OCI-LY7 (cell line): ENCODE results near the gene SNTN. TPM values are rescaled to one million over a fixed set of nuclear protein-coding genes. Genes with fewer than 3 reads are reported as not detected.

Source experiments
- BruUV-seq: library from RNA; stranded (reverse); fragments of 400-500 nt; replicated peaks from 2 replicates; lab custom pipeline; 2021; lab: Mats Ljungman, UMichigan
- CTCF ChIA-PET: fragments of 300-600 bp; sonication (Branson Sonifier 250); formaldehyde crosslinking; loops from one replicate; lab custom pipeline; 2022; ENCODE audit warnings: antibody characterized with exemption; ENCODE audit not compliant: unreplicated experiment; lab: Charles Lee
- POLR2A ChIA-PET: fragments of 300-600 bp; sonication (Branson Sonifier 250); formaldehyde crosslinking; loops from one replicate; lab custom pipeline; 2022; ENCODE audit warnings: antibody characterized with exemption; lab: Charles Lee
- DNase-seq: peaks from one replicate; pipeline ENCODE4 v3.0.0-alpha.2; 2015; ENCODE audit warnings: low spot score
- H2AFZ ChIP-seq: fragments of 200-600 bp; sonication (generic), shearing (Covaris generic); 2 replicates; pipeline ENCODE4 v1.6.1; 2014; ENCODE audit warnings: mild to moderate bottlenecking, antibody characterized with exemption, low read length, moderate library complexity
- H3K27ac ChIP-seq: fragments of 200-600 bp; sonication (generic); 2 replicates; pipeline ENCODE4 v1.5.1; 2014; ENCODE audit warnings: mixed run types, low read depth, mild to moderate bottlenecking, moderate library complexity, low read length, inconsistent platforms; ENCODE audit not compliant: poor library complexity, severe bottlenecking
- H3K36me3 ChIP-seq: fragments of 200-600 bp; sonication (generic); 2 replicates; pipeline ENCODE4 v1.6.1; 2014; ENCODE audit warnings: mild to moderate bottlenecking, antibody characterized with exemption, low read length, moderate library complexity, mixed read lengths; ENCODE audit not compliant: insufficient read depth
- H3K4me1 ChIP-seq: fragments of 200-600 bp; sonication (generic); 2 replicates; pipeline ENCODE4 v1.5.1; 2014; ENCODE audit warnings: mild to moderate bottlenecking, low read length; ENCODE audit not compliant: insufficient read depth, poor library complexity, severe bottlenecking
- H3K4me2 ChIP-seq: fragments of 200-600 bp; sonication (generic); 2 replicates; pipeline ENCODE4 v1.6.1; 2014; ENCODE audit warnings: mild to moderate bottlenecking, low read length
- H3K4me3 ChIP-seq: fragments of 200-600 bp; sonication (generic); 2 replicates; pipeline ENCODE4 v1.5.1; 2014; ENCODE audit warnings: mild to moderate bottlenecking, low read depth, low read length; ENCODE audit not compliant: poor library complexity, severe bottlenecking
- H3K79me2 ChIP-seq: fragments of 200-600 bp; sonication (generic); 2 replicates; pipeline ENCODE4 v1.6.1; 2016; ENCODE audit warnings: low read depth, mild to moderate bottlenecking, low read length, moderate library complexity, mixed read lengths; ENCODE audit not compliant: insufficient read depth
- H3K9me2 ChIP-seq: fragments of 200-600 bp; sonication (generic); 2 replicates; pipeline ENCODE4 v1.6.1; 2016; ENCODE audit warnings: mild to moderate bottlenecking, low read length, mixed read lengths; ENCODE audit not compliant: insufficient read depth
- H3K9me3 ChIP-seq: fragments of 200-600 bp; sonication (generic); 2 replicates; pipeline ENCODE4 v1.6.1; 2014; ENCODE audit warnings: mild to moderate bottlenecking, mixed run types, low read length, mixed read lengths
- H4K20me1 ChIP-seq: fragments of 200-600 bp; sonication (generic); 2 replicates; pipeline ENCODE4 v1.6.1; 2014; ENCODE audit warnings: mild to moderate bottlenecking, antibody characterized with exemption, low read length, moderate library complexity, mixed read lengths; ENCODE audit not compliant: insufficient read depth
- CTCF ChIP-seq: fragments of 200-600 bp; sonication (generic); conservative IDR thresholded peaks from 2 replicates; pipeline ENCODE4 v1.5.1; 2014; ENCODE audit warnings: mild to moderate bottlenecking, antibody characterized with exemption, low read length, moderate library complexity, mixed read lengths
- EZH2phosphoT487 ChIP-seq: fragments of 200-600 bp; sonication (generic); IDR thresholded peaks from 2 replicates; pipeline ENCODE4 v1.6.1; 2018; ENCODE audit warnings: low read depth, borderline replicate concordance, mild to moderate bottlenecking, mixed run types, antibody characterized with exemption, low read length, moderate library complexity, mixed read lengths
- intact Hi-C: fragments of 100-400 bp; cut with micrococcal nuclease; formaldehyde crosslinking; loops from one replicate; pipeline ENCODE4 v1.10.0; 2022; ENCODE audit not compliant: unreplicated experiment
- total RNA-seq, 2 experiments: library from RNA; depleted of rRNA in 1 of 2; stranded (reverse); fragments of >200 nt in 1 of 2; shearing (Covaris generic) in 1 of 2; gene quantifications; 2 replicates each; pipeline ENCODE4 v1.2.3, GENCODE V29; 2014 to 2022

Gene SNTN
- total RNA-seq, 2 experiments from 2014 or later = not detected

- no peaks in the 10 kb centered on the region for H3K9me2 ChIP-seq
- no peaks in the 10 kb centered on the region for H4K20me1 ChIP-seq
- TF ChIP-seq EZH2phosphoT487 = no peak
- no peak for TF ChIP-seq CTCF
- no peaks in the 10 kb centered on the region for H3K79me2 ChIP-seq
- CTCF ChIA-PET = no interaction called here
- H3K4me3 ChIP-seq = no peak overlapping the region
- no peaks in the 10 kb centered on the region for H3K36me3 ChIP-seq
- no peaks in the 10 kb centered on the region for H3K4me1 ChIP-seq
- no peak overlapping the region for H2AFZ ChIP-seq
- DNase-seq = no peak
- no peaks in the 10 kb centered on the region for H3K9me3 ChIP-seq
- POLR2A ChIA-PET = no interaction called here
- no peak overlapping the region for H3K4me2 ChIP-seq
- BruUV-seq = no TSS peak
- no peak overlapping the region for H3K27ac ChIP-seq
- intact Hi-C loops = no loop called here
Observed at GRCh38 chr3:63617391-63617790, 35.1 kb upstream of the SNTN start.

GRCh38 chr3:63624941-63625560 is 27.4 kb upstream of the SNTN start:
- Histone ChIP-seq H3K27ac (no peak overlapping the region), H3K9me2 (no peaks in the 10 kb centered on the region), H3K4me3 (no peak overlapping the region), H3K9me3 (no peaks in the 10 kb centered on the region), H3K4me2 (no peak overlapping the region), H3K36me3 (no peaks in the 10 kb centered on the region), H3K4me1 (no peaks in the 10 kb centered on the region), H4K20me1 (no peaks in the 10 kb centered on the region), H3K79me2 (no peaks in the 10 kb centered on the region), H2AFZ (no peak overlapping the region)
- DNase-seq = no peak
- no TSS peak for BruUV-seq
- ChIA-PET CTCF (no interaction called here), POLR2A (no interaction called here)
- intact Hi-C loops = no loop called here
- TF ChIP-seq EZH2phosphoT487 = no peak
- TF ChIP-seq CTCF = no peak

- no peaks in the 10 kb centered on the region for H3K9me2 ChIP-seq
- intact Hi-C loops = no loop called here
- POLR2A ChIA-PET = no interaction called here
Observed at GRCh38 chr3:63631670-63632069, 20.8 kb upstream of the SNTN start.

More at GRCh38 chr3:63631670-63632069, 20.8 kb upstream of the SNTN start:
- no peaks in the 10 kb centered on the region for H3K79me2 ChIP-seq
- no peak overlapping the region for H3K27ac ChIP-seq
- H3K36me3 ChIP-seq = no peaks in the 10 kb centered on the region
- no peaks in the 10 kb centered on the region for H3K9me3 ChIP-seq
- no peak overlapping the region for H3K4me3 ChIP-seq
- no peaks in the 10 kb centered on the region for H3K4me1 ChIP-seq
- no peak overlapping the region for H3K4me2 ChIP-seq
- no peak for DNase-seq
- no TSS peak for BruUV-seq
- H2AFZ ChIP-seq = no peak overlapping the region
- no peaks in the 10 kb centered on the region for H4K20me1 ChIP-seq
- CTCF ChIA-PET = no interaction called here
- TF ChIP-seq CTCF (no peak), EZH2phosphoT487 (no peak)
